H9 (cell line): ENCODE data around the gene WRAP73. TPM values are rescaled to one million over a fixed set of nuclear protein-coding genes. Genes with fewer than 3 reads are reported as not detected.

Experiments used
- DNase-seq: peaks from one replicate; pipeline ENCODE4 v3.0.0-alpha.2; 2017
- H2AFZ ChIP-seq: one replicate; pipeline ENCODE4 v1.6.1; 2013; ENCODE audit warnings: mild to moderate bottlenecking, low read length, control low read depth, moderate library complexity
- H2AK5ac ChIP-seq: 2 replicates; pipeline ENCODE4 v1.6.1; 2013; ENCODE audit warnings: low read length, control low read depth, mixed read lengths; ENCODE audit not compliant: insufficient read length
- H2BK120ac ChIP-seq: one replicate; pipeline ENCODE4 v1.6.1; 2013; ENCODE audit warnings: low read depth, mild to moderate bottlenecking, low read length, control low read depth, inconsistent platforms; ENCODE audit not compliant: poor library complexity, severe bottlenecking
- H2BK12ac ChIP-seq: 2 replicates; pipeline ENCODE4 v1.6.1; 2013; ENCODE audit warnings: low read length, control low read depth, mixed read lengths, low read depth; ENCODE audit not compliant: insufficient read length
- H2BK15ac ChIP-seq: 2 replicates; pipeline ENCODE4 v1.6.1; 2013; ENCODE audit warnings: low read depth, low read length, control low read depth
- H2BK20ac ChIP-seq: one replicate; pipeline ENCODE4 v1.6.1; 2013; ENCODE audit warnings: low read depth, mild to moderate bottlenecking, low read length, control low read depth, inconsistent platforms; ENCODE audit not compliant: poor library complexity, severe bottlenecking
- H2BK5ac ChIP-seq: 2 replicates; pipeline ENCODE4 v1.6.1; 2013; ENCODE audit warnings: low read length, control low read depth, mixed read lengths; ENCODE audit not compliant: insufficient read length
- H3K14ac ChIP-seq: 2 replicates; pipeline ENCODE4 v1.6.1; 2013; ENCODE audit warnings: low read length, control low read depth; ENCODE audit not compliant: insufficient read depth
- H3K18ac ChIP-seq: 2 replicates; pipeline ENCODE4 v1.6.1; 2013; ENCODE audit warnings: low read depth, mild to moderate bottlenecking, mixed read lengths, low read length, control low read depth; ENCODE audit not compliant: insufficient read length
- H3K23ac ChIP-seq: 2 replicates; pipeline ENCODE4 v1.6.1; 2013; ENCODE audit warnings: low read length, control low read depth, mixed read lengths, low read depth; ENCODE audit not compliant: insufficient read length
- H3K23me2 ChIP-seq: 2 replicates; pipeline ENCODE4 v1.6.1; 2013; ENCODE audit warnings: low read depth, mild to moderate bottlenecking, mixed read lengths, low read length, control low read depth; ENCODE audit not compliant: insufficient read length, poor library complexity, severe bottlenecking
- H3K27ac ChIP-seq: 2 replicates; pipeline ENCODE4 v1.5.1; 2013; ENCODE audit warnings: low read length, control low read depth, mixed read lengths, low read depth; ENCODE audit not compliant: insufficient read length
- H3K27me3 ChIP-seq: 2 replicates; pipeline ENCODE4 v1.6.1; 2013; ENCODE audit warnings: low read length, control low read depth, inconsistent platforms; ENCODE audit not compliant: insufficient read depth
- H3K4ac ChIP-seq: 2 replicates; pipeline ENCODE4 v1.6.1; 2013; ENCODE audit warnings: low read depth, mild to moderate bottlenecking, control low read depth, inconsistent platforms, low read length, moderate library complexity
- H3K4me1 ChIP-seq: 2 replicates; pipeline ENCODE4 v1.6.1; 2013; ENCODE audit warnings: low read length, control low read depth, inconsistent platforms; ENCODE audit not compliant: insufficient read depth
- H3K4me2 ChIP-seq: 2 replicates; pipeline ENCODE4 v1.6.1; 2013; ENCODE audit warnings: low read length, control low read depth, mixed read lengths; ENCODE audit not compliant: insufficient read length, insufficient read depth
- H3K56ac ChIP-seq: 2 replicates; pipeline ENCODE4 v1.6.1; 2013; ENCODE audit warnings: low read depth, mild to moderate bottlenecking, mixed read lengths, low read length, control low read depth; ENCODE audit not compliant: insufficient read length
- H3K79me1 ChIP-seq: 2 replicates; pipeline ENCODE4 v1.6.1; 2013; ENCODE audit warnings: low read depth, mild to moderate bottlenecking, moderate library complexity, low read length, control low read depth, inconsistent platforms; ENCODE audit not compliant: insufficient read depth, poor library complexity, severe bottlenecking
- H3K79me2 ChIP-seq: 2 replicates; pipeline ENCODE4 v1.6.1; 2013; ENCODE audit warnings: low read length, control low read depth, inconsistent platforms; ENCODE audit not compliant: insufficient read depth
- H3K9ac ChIP-seq: 2 replicates; pipeline ENCODE4 v1.6.1; 2013; ENCODE audit warnings: low read length, control low read depth, mixed read lengths; ENCODE audit not compliant: insufficient read length; ENCODE audit errors: extremely low read depth
- H3K9me3 ChIP-seq: one replicate; pipeline ENCODE4 v1.6.1; 2013; ENCODE audit warnings: low read depth, low read length, inconsistent platforms; ENCODE audit not compliant: control insufficient read depth
- H3T11ph ChIP-seq: one replicate; pipeline ENCODE4 v1.6.1; 2013; ENCODE audit warnings: mild to moderate bottlenecking, low read length, control low read depth, inconsistent platforms
- H4K20me1 ChIP-seq: one replicate; pipeline ENCODE4 v1.6.1; 2013; ENCODE audit not compliant: control insufficient read depth, insufficient read length, insufficient read depth
- H4K5ac ChIP-seq: 2 replicates; pipeline ENCODE4 v1.6.1; 2013; ENCODE audit warnings: low read depth, mild to moderate bottlenecking, mixed read lengths, low read length, control low read depth; ENCODE audit not compliant: insufficient read length
- H4K8ac ChIP-seq: replicated peaks from 2 replicates; pipeline ENCODE4 v1.6.1; 2013; ENCODE audit warnings: low read length, control low read depth, mixed read lengths, low read depth; ENCODE audit not compliant: insufficient read length
- H4K91ac ChIP-seq: 2 replicates; pipeline ENCODE4 v1.6.1; 2013; ENCODE audit warnings: low read depth, mild to moderate bottlenecking, moderate library complexity, mixed read lengths, low read length, control low read depth; ENCODE audit not compliant: insufficient read length
- H3K27ac Mint-ChIP-seq, 3 experiments: 2 replicates in 2 of 3; 3 replicates in 1 of 3; pipeline ENCODE4 v1.8.0; 2020 to 2021; ENCODE audit warnings: mixed read lengths in 3 of 3, mild to moderate bottlenecking in 1 of 3, moderate library complexity in 1 of 3
- H3K27me3 Mint-ChIP-seq: 2 replicates; pipeline ENCODE4 v1.8.0; 2021; ENCODE audit warnings: low read depth, mild to moderate bottlenecking, moderate library complexity, mixed read lengths
- H3K36me3 Mint-ChIP-seq, 3 experiments: 2 replicates in 2 of 3; 3 replicates in 1 of 3; pipeline ENCODE4 v1.8.0; 2020 to 2021; ENCODE audit warnings: low read depth in 3 of 3, mixed read lengths in 3 of 3; ENCODE audit not compliant: insufficient read depth in 1 of 3
- H3K4me1 Mint-ChIP-seq, 2 experiments: 2 replicates each; pipeline ENCODE4 v1.8.0; 2020; ENCODE audit warnings: mixed read lengths in 2 of 2
- H3K4me3 Mint-ChIP-seq, 2 experiments: 2 replicates in 1 of 2; 3 replicates in 1 of 2; pipeline ENCODE4 v1.8.0; 2020 to 2021; ENCODE audit warnings: mild to moderate bottlenecking in 2 of 2, mixed read lengths in 2 of 2, moderate library complexity in 1 of 2
- H3K9me3 Mint-ChIP-seq, 2 experiments: 2 replicates in 1 of 2; 3 replicates in 1 of 2; pipeline ENCODE4 v1.8.0; 2020; ENCODE audit warnings: mild to moderate bottlenecking in 2 of 2, mixed read lengths in 2 of 2, moderate library complexity in 1 of 2
- CTCF ChIP-seq: fragments of 200-600 bp; sonication (generic); conservative IDR thresholded peaks from 3 replicates; pipeline ENCODE4 v1.8.0; 2021; ENCODE audit warnings: antibody characterized with exemption, mild to moderate bottlenecking
- WGBS: extraction: QIAGEN DNeasy Blood & Tissue Kit; methylation state at CpG from one replicate; pipeline ENCODE4 v1.1.7; 2013; ENCODE audit warnings: missing lambda C conversion rate, low lambda C conversion rate, mixed read lengths; ENCODE audit not compliant: insufficient read length; ENCODE audit errors: extremely low coverage; 5-methylcytosine and 5-hydroxymethylcytosine counted together
- total RNA-seq: library from RNA; stranded (reverse); gene quantifications from 2 replicates; pipeline ENCODE4 v1.2.1, GENCODE V29; 2021

WRAP73 gene
- total RNA-seq, 1 experiment from 2014 or later: 28.4 TPM

- H3K79me2 ChIP-seq: no peaks in the 10 kb centered on the region
- TF ChIP-seq CTCF: no peak
- no peak overlapping the region for H3K27ac Mint-ChIP-seq
- H3K4me2 ChIP-seq: no peak overlapping the region
- H3K4ac ChIP-seq: no peak overlapping the region
- no peak overlapping the region for H2BK15ac ChIP-seq
- H3K14ac ChIP-seq: no peak overlapping the region
- no CpG with 5 or more reads among the region's 15 CpGs for WGBS
- no peak overlapping the region for H2AK5ac ChIP-seq
- H3K23ac ChIP-seq: no peak overlapping the region
- no peak overlapping the region for H2BK20ac ChIP-seq
- no peak overlapping the region for H3K4me3 Mint-ChIP-seq
- no peak overlapping the region for H2AFZ ChIP-seq
- no peak overlapping the region for H4K5ac ChIP-seq
- no peaks in the 10 kb centered on the region; a peak in 1 of 7 replicates for H3K36me3 Mint-ChIP-seq
- no peaks in the 10 kb centered on the region for H3K23me2 ChIP-seq
- H2BK12ac ChIP-seq: no peak overlapping the region
- H3K9me3 ChIP-seq: no peaks in the 10 kb centered on the region
- H2BK120ac ChIP-seq: no peak overlapping the region
- H3K27me3 Mint-ChIP-seq: peaks cover 43% of the 10 kb centered on the region
- no peaks in the 10 kb centered on the region for H4K20me1 ChIP-seq
- no peaks in the 10 kb centered on the region for H3K9me3 Mint-ChIP-seq
- no peak overlapping the region for H4K8ac ChIP-seq
- no peak overlapping the region for H3K27ac ChIP-seq
- H3T11ph ChIP-seq: no peak overlapping the region
- no peak overlapping the region for H3K18ac ChIP-seq
- no peaks in the 10 kb centered on the region for H3K79me1 ChIP-seq
- DNase-seq: no peak
- H3K9ac ChIP-seq: no peak overlapping the region
- H2BK5ac ChIP-seq: no peak overlapping the region
- H3K27me3 ChIP-seq: no peaks in the 10 kb centered on the region
- no peaks in the 10 kb centered on the region for H3K4me1 ChIP-seq
- H3K56ac ChIP-seq: no peak overlapping the region
- no peak overlapping the region for H4K91ac ChIP-seq
- H3K4me1 Mint-ChIP-seq: peaks cover 31 to 50% of the 10 kb centered on the region in 2 experiments
Observed at GRCh38 chr1:3670823-3671265, 20.9 kb upstream of the WRAP73 start.
